ENCODE measurements around the gene SLC25A21.

DNA sequence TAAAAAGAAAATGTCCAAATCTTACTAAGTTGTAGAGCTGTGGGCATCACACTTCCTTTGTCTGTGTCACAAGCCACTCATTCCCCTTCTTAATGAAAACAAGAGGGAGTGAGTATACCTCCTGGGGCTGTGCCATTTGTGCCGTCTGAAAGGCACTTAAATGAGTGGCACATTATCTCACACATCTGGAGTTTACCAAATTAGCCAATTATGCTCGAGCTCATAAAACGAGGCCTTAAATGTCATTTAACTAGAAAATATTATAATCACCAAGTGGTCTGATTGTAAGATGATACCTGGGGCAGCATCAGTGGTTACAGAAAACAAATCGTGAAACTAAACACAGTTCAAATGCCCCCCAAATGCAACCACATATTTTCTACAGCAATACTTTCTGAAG is 364.7 kb downstream of the SLC25A21 start:
- TF ChIP-seq, protein P1, sequence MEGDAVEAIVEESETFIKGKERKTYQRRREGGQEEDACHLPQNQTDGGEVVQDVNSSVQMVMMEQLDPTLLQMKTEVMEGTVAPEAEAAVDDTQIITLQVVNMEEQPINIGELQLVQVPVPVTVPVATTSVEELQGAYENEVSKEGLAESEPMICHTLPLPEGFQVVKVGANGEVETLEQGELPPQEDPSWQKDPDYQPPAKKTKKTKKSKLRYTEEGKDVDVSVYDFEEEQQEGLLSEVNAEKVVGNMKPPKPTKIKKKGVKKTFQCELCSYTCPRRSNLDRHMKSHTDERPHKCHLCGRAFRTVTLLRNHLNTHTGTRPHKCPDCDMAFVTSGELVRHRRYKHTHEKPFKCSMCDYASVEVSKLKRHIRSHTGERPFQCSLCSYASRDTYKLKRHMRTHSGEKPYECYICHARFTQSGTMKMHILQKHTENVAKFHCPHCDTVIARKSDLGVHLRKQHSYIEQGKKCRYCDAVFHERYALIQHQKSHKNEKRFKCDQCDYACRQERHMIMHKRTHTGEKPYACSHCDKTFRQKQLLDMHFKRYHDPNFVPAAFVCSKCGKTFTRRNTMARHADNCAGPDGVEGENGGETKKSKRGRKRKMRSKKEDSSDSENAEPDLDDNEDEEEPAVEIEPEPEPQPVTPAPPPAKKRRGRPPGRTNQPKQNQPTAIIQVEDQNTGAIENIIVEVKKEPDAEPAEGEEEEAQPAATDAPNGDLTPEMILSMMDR (conservative IDR thresholded peaks at IDR 0.05 in 1 of 2, IDR thresholded peaks at IDR 0.05 in 1 of 2; ENCODE audit: low read depth in 1 of 2, low read length in 2 of 2): no peak
- TF ChIP-seq EZH2 (IDR thresholded peaks at IDR 0.05; ENCODE audit: low read length, missing control alignments): no peak
